HFF-Myc (cell line): ENCODE data around the gene GKN2.
"Not testable (repeated sequence)": the region's sequence is repeated elsewhere in the genome, so short reads cannot be mapped to it uniquely, and the experiment has no call there.

Source experiments
- DNase-seq: peaks from one replicate; pipeline ENCODE4 v3.0.0-alpha.2; 2011; ENCODE audit warnings: low read depth; ENCODE audit errors: extremely low read depth
- H3K4me3 ChIP-seq: replicated peaks from 2 replicates; pipeline ENCODE4 v1.5.1; 2011; ENCODE audit warnings: low read depth, mild to moderate bottlenecking, control low read depth, low read length
- CTCF ChIP-seq: IDR thresholded peaks from 2 replicates; pipeline ENCODE4 v1.5.1; 2012; ENCODE audit warnings: mild to moderate bottlenecking, low read depth, low read length, control low read depth; ENCODE audit errors: missing control alignments

The GKN2 gene

DNA sequence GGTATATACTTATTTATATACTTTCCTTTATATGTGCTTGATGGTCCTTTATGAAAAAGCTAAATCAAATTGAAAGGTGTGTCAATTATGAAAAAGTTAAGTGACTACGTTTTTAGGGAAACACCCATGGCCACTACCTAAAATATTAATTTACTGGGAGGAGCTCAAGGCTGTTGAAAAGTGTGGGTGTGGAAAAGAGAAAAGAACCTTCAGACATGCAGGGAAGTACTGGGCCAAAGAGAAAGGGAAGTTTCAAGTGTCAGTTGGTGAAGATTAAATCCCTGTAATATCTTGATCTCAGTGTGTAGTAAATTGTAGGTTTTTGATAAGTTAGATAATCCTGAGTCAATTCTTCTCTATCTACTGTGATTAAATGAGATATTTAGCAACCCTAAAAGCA lies 15.5 kb upstream of the GKN2 start:
- no peak for DNase-seq
- no peak overlapping the region for H3K4me3 ChIP-seq
- no peak for TF ChIP-seq CTCF

DNA sequence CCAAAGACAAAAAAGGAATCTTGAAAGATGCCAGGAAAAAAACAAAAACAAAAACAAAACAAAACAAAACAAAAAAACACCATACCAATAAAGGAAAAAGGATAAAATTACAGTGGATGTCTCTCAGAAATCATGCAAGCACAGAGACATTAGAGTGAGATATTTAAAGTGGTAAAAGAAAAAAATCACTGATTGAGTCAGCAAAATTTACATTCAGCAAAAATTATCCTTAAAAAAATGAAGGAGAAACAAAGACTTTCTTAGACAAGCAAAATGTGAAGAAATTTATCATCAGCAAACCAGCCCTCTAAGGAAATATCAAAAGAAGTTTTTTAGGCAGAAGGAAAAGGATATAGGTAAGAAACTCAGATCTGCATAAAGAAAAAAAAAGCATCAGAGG lies 11.6 kb upstream of the GKN2 start:
- no peak overlapping the region for H3K4me3 ChIP-seq
- no peak for TF ChIP-seq CTCF
- DNase-seq, result no peak

DNA sequence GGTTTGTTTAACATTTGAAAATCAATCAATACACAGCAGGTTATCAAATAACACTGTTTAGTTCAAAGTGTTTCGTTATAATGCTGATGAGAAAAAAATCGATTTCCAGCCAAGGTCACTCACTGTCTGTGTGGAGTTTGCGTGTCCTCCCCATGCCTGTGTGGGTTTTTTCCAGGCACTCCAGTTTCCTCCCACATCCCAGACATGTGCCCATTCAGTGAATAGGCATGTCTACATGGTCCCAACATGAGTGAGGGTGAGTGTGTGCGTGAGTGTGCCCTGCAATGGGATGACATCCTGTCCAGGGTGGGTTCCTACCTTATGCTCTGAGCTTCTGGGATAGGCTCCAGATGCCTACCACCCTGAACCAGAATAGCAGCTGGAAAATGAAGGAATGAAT lies 8.7 kb upstream of the GKN2 start:
- no peak overlapping the region for H3K4me3 ChIP-seq
- DNase-seq, result no peak
- no peak for TF ChIP-seq CTCF

DNA sequence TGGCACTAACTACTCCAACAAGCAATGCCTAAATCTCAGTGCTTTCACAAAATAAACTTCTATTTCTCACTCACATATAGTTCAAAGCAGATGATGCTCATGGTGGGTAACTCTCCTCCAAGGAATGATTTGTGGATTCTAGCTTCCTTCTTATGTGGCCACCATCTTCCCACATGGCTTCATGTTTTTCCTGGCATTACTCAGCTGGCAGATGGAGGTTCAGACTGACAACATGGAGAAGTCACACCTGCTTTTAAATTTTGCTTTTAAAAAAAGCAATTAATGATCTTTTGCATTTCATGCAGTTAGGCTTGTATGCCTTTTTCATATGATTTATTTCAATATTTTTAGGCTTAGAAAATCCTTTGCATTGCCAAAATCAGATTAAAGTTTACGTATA lies 6.3 kb upstream of the GKN2 start:
- no peak for DNase-seq
- TF ChIP-seq CTCF, result no peak
- no peak overlapping the region for H3K4me3 ChIP-seq

GRCh38 chr2:68955432-68955831 lies 2.7 kb upstream of the GKN2 start:
- not testable (repeated sequence) for DNase-seq, H3K4me3 ChIP-seq

DNA sequence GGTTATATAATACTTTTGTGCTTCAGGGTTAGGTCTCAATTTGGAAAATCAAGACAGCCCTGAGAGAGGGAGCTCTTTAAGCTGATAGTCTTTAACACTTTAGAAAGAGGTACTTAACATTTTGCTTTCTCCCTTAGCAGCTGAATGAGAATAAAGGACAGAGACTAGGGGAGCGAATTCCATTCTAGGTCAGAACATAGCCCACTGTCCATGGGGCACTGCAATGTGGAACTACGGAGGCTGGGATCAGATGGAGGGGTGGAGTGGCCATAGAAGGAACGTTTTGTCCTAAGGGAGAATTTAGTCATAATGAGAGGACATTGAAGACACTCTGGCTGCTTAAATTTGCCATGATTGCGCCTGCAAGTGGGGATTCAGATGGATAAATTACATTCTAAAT lies 794 bp downstream of the GKN2 start:
- H3K4me3 ChIP-seq, result no peak overlapping the region
- DNase-seq, result no peak
- TF ChIP-seq CTCF, result no peak

DNA sequence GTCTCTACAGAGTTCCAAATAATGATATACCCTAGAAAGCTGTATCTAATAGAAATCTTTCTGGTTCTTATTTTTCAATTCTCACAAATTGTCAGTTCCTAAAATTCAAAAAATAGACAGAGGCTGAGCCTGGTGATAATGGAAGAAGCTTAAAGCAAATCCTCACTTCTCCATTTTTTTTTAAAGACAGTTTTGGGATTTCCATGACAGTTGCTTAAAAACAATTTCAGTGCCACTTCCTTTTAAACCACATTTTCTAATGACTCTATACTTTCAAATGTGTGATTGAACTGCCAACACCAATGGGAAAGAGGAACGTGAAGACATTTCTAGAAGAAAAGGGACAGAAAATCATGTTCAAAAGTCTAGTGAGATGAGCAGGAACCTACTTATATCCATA lies 4.0 kb downstream of the GKN2 start:
- TF ChIP-seq CTCF, result no peak
- DNase-seq, result no peak
- H3K4me3 ChIP-seq, result no peak overlapping the region
